GM18498 (cell line): ENCODE results near the gene DGCR2.

Experiments
- ATAC-seq: cut with Tn5 transposase; IDR thresholded peaks from one replicate; pipeline ENCODE4 v1.9.1; 2021; ENCODE audit warnings: mild to moderate bottlenecking, moderate library complexity; ENCODE audit not compliant: unreplicated experiment

The DGCR2 gene

GRCh38 chr22:19146215-19146968 is 24.2 kb upstream of the DGCR2 start:
- ATAC-seq = no peak

GRCh38 chr22:19143967-19144400 is 21.8 kb upstream of the DGCR2 start:
- ATAC-seq = peak; percentile 13

GRCh38 chr22:19143212-19143611 is 21.0 kb upstream of the DGCR2 start:
- ATAC-seq = no peak

- no peak for ATAC-seq
These were observed 20.2 kb upstream of the DGCR2 start for GRCh38 chr22:19142394-19142793.

- no peak for ATAC-seq
These were observed 17.8 kb upstream of the DGCR2 start for GRCh38 chr22:19139974-19140373.

GRCh38 chr22:19139001-19139356 is 16.8 kb upstream of the DGCR2 start:
- ATAC-seq = no peak

- ATAC-seq = no peak
These were observed 16.2 kb upstream of the DGCR2 start for GRCh38 chr22:19138217-19139000.

GRCh38 chr22:19137384-19138216 is 15.4 kb upstream of the DGCR2 start:
- ATAC-seq = no peak

GRCh38 chr22:19136915-19137314 is 14.7 kb upstream of the DGCR2 start:
- ATAC-seq = no peak

- ATAC-seq = no peak
These were observed 12.7 kb upstream of the DGCR2 start for GRCh38 chr22:19134874-19135273.

- no peak for ATAC-seq
These were observed 12.1 kb upstream of the DGCR2 start for GRCh38 chr22:19134176-19134831.

GRCh38 chr22:19133561-19133960 is 11.3 kb upstream of the DGCR2 start:
- no peak for ATAC-seq

- ATAC-seq = no peak
These were observed 10.6 kb upstream of the DGCR2 start for GRCh38 chr22:19132693-19133400.

GRCh38 chr22:19132153-19132552 is 9.9 kb upstream of the DGCR2 start:
- no peak for ATAC-seq

GRCh38 chr22:19131685-19132015 is 9.4 kb upstream of the DGCR2 start:
- ATAC-seq = no peak

GRCh38 chr22:19130959-19131684 is 8.9 kb upstream of the DGCR2 start, which contains the start of gene TSSK2:
TSS of gene TSSK2 (plus strand) at chr22:19131308. CDS start at chr22:19131400, 92 bp downstream.
- no peak for ATAC-seq

GRCh38 chr22:19129871-19130270 is 7.7 kb upstream of the DGCR2 start:
- no peak for ATAC-seq

GRCh38 chr22:19128946-19129727 is 6.9 kb upstream of the DGCR2 start:
- ATAC-seq = no peak

- ATAC-seq = no peak
These were observed 5.8 kb upstream of the DGCR2 start for GRCh38 chr22:19128009-19128401.
